DND-41 (cell line): ENCODE measurements around the gene RCOR1.

Experiments used
- ATAC-seq: fragments of 200-7000 bp; cut with Tn5 transposase; 3 replicates; pipeline ENCODE4 v1.9.1; 2021; ENCODE audit warnings: low read depth; ENCODE audit not compliant: insufficient read depth
- DNase-seq: peaks from one replicate; pipeline ENCODE4 v3.0.0-alpha.2; 2020
- H2AFZ ChIP-seq: 2 replicates; pipeline ENCODE4 v1.6.0; 2012; ENCODE audit warnings: low read depth, low read length
- H3K27ac ChIP-seq: 2 replicates; pipeline ENCODE4 v1.5.1; 2012; ENCODE audit warnings: low read length, inconsistent platforms
- H3K27me3 ChIP-seq: fragments of 200-600 bp; sonication (generic); 2 replicates; pipeline ENCODE4 v1.6.0; 2012; ENCODE audit warnings: low read length, mild to moderate bottlenecking, inconsistent platforms; ENCODE audit not compliant: insufficient read depth, poor library complexity
- H3K36me3 ChIP-seq: 2 replicates; pipeline ENCODE4 v1.5.1; 2012; ENCODE audit warnings: low read length, inconsistent platforms; ENCODE audit not compliant: insufficient read depth
- H3K4me1 ChIP-seq: 2 replicates; pipeline ENCODE4 v1.5.1; 2012; ENCODE audit warnings: mild to moderate bottlenecking, low read length; ENCODE audit not compliant: insufficient read depth
- H3K4me2 ChIP-seq: 2 replicates; pipeline ENCODE4 v1.6.0; 2012; ENCODE audit warnings: mild to moderate bottlenecking, moderate library complexity, low read length, inconsistent platforms; ENCODE audit not compliant: insufficient read depth
- H3K4me3 ChIP-seq, 2 experiments: fragments of 200-600 bp in 1 of 2; shearing (Covaris generic) in 1 of 2; 2 replicates each; pipeline ENCODE4 v1.5.1; 2012 to 2016; ENCODE audit warnings: inconsistent platforms in 2 of 2, low read length in 2 of 2, mild to moderate bottlenecking in 2 of 2, low read depth in 1 of 2, moderate library complexity in 1 of 2
- H3K79me2 ChIP-seq: 2 replicates; pipeline ENCODE4 v1.6.0; 2012; ENCODE audit warnings: low read length, inconsistent platforms; ENCODE audit not compliant: insufficient read depth
- H3K9ac ChIP-seq: 2 replicates; pipeline ENCODE4 v1.6.0; 2012; ENCODE audit warnings: low read depth, mild to moderate bottlenecking, inconsistent platforms, low read length, moderate library complexity
- H3K9me3 ChIP-seq: 2 replicates; pipeline ENCODE4 v1.5.1; 2012; ENCODE audit warnings: low read length, moderate library complexity, mild to moderate bottlenecking, inconsistent platforms; ENCODE audit not compliant: insufficient read depth, severe bottlenecking
- H4K20me1 ChIP-seq: 2 replicates; pipeline ENCODE4 v1.6.0; 2012; ENCODE audit warnings: low read length; ENCODE audit not compliant: insufficient read depth
- EZH2 ChIP-seq: IDR thresholded peaks from 3 replicates; pipeline ENCODE4 v1.6.1; 2012; ENCODE audit warnings: borderline replicate concordance, low read depth, mild to moderate bottlenecking, moderate library complexity, low read length, inconsistent platforms; ENCODE audit not compliant: severe bottlenecking
- TF ChIP-seq, protein P1 (sequence below): IDR thresholded peaks from 2 replicates; pipeline ENCODE4 v1.5.1; 2012; ENCODE audit warnings: borderline replicate concordance, low read length, moderate library complexity, mild to moderate bottlenecking; ENCODE audit not compliant: poor library complexity, severe bottlenecking; ENCODE audit errors: extremely low read depth

Gene RCOR1

GRCh38 chr14:102602421-102603292, 10.2 kb downstream of the RCOR1 start:
- Histone ChIP-seq H4K20me1 (peaks cover 33% of the 10 kb centered on the region; the same call in 1 of the 2 replicates), H3K4me1 (peaks cover 9% of the 10 kb centered on the region), H3K36me3 (peaks cover 10% of the 10 kb centered on the region; the same call in 1 of the 2 replicates), H3K9ac (no peak overlapping the region), H3K27me3 (no peaks in the 10 kb centered on the region), H3K27ac (no peak overlapping the region), H3K79me2 (peaks cover 95% of the 10 kb centered on the region), H2AFZ (no peak overlapping the region), H3K4me2 (no peak overlapping the region), H3K4me3 (no peak overlapping the region), H3K9me3 (no peaks in the 10 kb centered on the region)
- ATAC-seq (no peak), DNase-seq (no peak)
- no peak for TF ChIP-seq EZH2
- TF ChIP-seq, protein P1, sequence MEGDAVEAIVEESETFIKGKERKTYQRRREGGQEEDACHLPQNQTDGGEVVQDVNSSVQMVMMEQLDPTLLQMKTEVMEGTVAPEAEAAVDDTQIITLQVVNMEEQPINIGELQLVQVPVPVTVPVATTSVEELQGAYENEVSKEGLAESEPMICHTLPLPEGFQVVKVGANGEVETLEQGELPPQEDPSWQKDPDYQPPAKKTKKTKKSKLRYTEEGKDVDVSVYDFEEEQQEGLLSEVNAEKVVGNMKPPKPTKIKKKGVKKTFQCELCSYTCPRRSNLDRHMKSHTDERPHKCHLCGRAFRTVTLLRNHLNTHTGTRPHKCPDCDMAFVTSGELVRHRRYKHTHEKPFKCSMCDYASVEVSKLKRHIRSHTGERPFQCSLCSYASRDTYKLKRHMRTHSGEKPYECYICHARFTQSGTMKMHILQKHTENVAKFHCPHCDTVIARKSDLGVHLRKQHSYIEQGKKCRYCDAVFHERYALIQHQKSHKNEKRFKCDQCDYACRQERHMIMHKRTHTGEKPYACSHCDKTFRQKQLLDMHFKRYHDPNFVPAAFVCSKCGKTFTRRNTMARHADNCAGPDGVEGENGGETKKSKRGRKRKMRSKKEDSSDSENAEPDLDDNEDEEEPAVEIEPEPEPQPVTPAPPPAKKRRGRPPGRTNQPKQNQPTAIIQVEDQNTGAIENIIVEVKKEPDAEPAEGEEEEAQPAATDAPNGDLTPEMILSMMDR, result no peak

DNA sequence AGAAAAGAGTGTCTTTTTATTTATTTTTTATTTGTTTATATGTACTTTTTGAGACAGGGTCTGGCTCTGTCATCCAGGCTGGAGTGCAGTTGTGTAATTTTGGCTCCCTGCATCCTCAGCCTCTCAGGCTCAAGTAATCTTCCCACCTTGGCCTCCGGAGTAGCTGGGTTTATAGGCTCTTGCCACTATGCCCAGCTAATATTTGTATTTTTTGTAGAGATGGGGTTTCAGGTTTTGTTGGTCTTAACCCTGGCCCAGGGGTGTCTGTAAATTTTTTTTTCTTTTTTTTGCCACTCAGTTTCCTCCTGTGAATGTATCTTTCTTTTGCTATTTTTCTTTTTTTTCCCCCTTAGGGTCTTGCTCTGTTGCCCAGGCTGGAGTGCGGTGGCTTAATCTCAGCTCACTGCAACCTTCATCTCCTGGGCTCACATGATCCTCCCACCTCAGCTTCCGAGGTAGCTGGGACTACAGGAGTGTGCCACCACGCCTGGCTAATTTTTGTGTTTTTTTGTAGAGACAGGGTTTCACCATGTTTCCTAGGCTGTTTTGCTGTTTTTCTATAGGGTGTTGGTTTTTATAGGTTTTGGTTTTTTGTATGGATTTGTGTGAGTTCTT, 11.0 kb downstream of the RCOR1 start:
- no peak overlapping the region for H3K27ac ChIP-seq
- no peak overlapping the region for H3K4me3 ChIP-seq
- DNase-seq, result no peak
- H3K27me3 ChIP-seq, result no peaks in the 10 kb centered on the region
- peaks cover 10% of the 10 kb centered on the region for H3K36me3 ChIP-seq
- no peak overlapping the region for H3K9ac ChIP-seq
- peaks cover 6% of the 10 kb centered on the region for H3K4me1 ChIP-seq
- no peak for ATAC-seq
- peaks cover 95% of the 10 kb centered on the region for H3K79me2 ChIP-seq
- H4K20me1 ChIP-seq, result peaks cover 37% of the 10 kb centered on the region; the same call in 1 of the 2 replicates
- no peaks in the 10 kb centered on the region for H3K9me3 ChIP-seq
- H2AFZ ChIP-seq, result no peak overlapping the region
- no peak for TF ChIP-seq EZH2
- TF ChIP-seq, protein P1, result no peak
- H3K4me2 ChIP-seq, result no peak overlapping the region

GRCh38 chr14:102604183-102604582, 11.7 kb downstream of the RCOR1 start:
- ATAC-seq (no peak), DNase-seq (no peak)
- Histone ChIP-seq H3K79me2 (peaks cover 94% of the 10 kb centered on the region), H3K9ac (no peak overlapping the region), H3K36me3 (peaks cover 7% of the 10 kb centered on the region), H4K20me1 (peaks cover 39% of the 10 kb centered on the region; the same call in 1 of the 2 replicates), H3K27ac (no peak overlapping the region), H3K9me3 (no peaks in the 10 kb centered on the region), H2AFZ (no peak overlapping the region), H3K4me3 (no peak overlapping the region), H3K27me3 (no peaks in the 10 kb centered on the region), H3K4me2 (no peak overlapping the region), H3K4me1 (0 out of 2 replicates have a peak, but pooled peaks cover under 1% of the 10 kb centered on the region)
- TF ChIP-seq, protein P1, result no peak
- TF ChIP-seq EZH2, result no peak
